PC-9 (cell line): ENCODE results near the gene MAP1LC3B2.

Experiments used
- EZH2 ChIP-seq: fragments of 200-600 bp; sonication (generic); IDR thresholded peaks from 2 replicates; pipeline ENCODE4 v1.8.0; 2017; ENCODE audit warnings: antibody characterized with exemption, low read depth
- TF ChIP-seq, protein P1 (sequence below): fragments of 200-600 bp; sonication (generic); conservative IDR thresholded peaks from 2 replicates; pipeline ENCODE4 v1.6.1; 2017; ENCODE audit warnings: mixed run types, antibody characterized with exemption, mild to moderate bottlenecking, moderate library complexity

- TF ChIP-seq, protein P1, sequence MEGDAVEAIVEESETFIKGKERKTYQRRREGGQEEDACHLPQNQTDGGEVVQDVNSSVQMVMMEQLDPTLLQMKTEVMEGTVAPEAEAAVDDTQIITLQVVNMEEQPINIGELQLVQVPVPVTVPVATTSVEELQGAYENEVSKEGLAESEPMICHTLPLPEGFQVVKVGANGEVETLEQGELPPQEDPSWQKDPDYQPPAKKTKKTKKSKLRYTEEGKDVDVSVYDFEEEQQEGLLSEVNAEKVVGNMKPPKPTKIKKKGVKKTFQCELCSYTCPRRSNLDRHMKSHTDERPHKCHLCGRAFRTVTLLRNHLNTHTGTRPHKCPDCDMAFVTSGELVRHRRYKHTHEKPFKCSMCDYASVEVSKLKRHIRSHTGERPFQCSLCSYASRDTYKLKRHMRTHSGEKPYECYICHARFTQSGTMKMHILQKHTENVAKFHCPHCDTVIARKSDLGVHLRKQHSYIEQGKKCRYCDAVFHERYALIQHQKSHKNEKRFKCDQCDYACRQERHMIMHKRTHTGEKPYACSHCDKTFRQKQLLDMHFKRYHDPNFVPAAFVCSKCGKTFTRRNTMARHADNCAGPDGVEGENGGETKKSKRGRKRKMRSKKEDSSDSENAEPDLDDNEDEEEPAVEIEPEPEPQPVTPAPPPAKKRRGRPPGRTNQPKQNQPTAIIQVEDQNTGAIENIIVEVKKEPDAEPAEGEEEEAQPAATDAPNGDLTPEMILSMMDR: no peak
- TF ChIP-seq EZH2: no peak
These were observed 29.5 kb upstream of the MAP1LC3B2 start for GRCh38 chr12:116529686-116530085.
